Measurements from ENCODE around the gene MYL3.

MYL3 gene

GRCh38 chr3:46901061-46901460 lies 37.8 kb upstream of the MYL3 start:
- no peak for TF ChIP-seq EZH2 (optimal IDR thresholded peaks at IDR 0.05; ENCODE audit: low read depth, low read length)
- TF ChIP-seq EZH2phosphoT487 (IDR thresholded peaks at IDR 0.05; ENCODE audit: low read length), result no peak
- Histone ChIP-seq H3K36me3 (replicated peaks; ENCODE audit: insufficient read depth, low read length) (no peaks in the 10 kb centered on the region), H3K9me3 (replicated peaks; ENCODE audit: insufficient read depth, low read length) (no peaks in the 10 kb centered on the region), H3K9me2 (replicated peaks; ENCODE audit: insufficient read depth, low read length) (no peaks in the 10 kb centered on the region), H3K27me3 (replicated peaks; ENCODE audit: insufficient read depth, low read length) (peaks cover 10% of the 10 kb centered on the region), H3K4me2 (ENCODE audit: low read depth, low read length) (no peak overlapping the region), H4K20me1 (ENCODE audit: insufficient read depth, low read length) (no peaks in the 10 kb centered on the region), H3K79me2 (ENCODE audit: low read length) (no peaks in the 10 kb centered on the region), H3K4me3 (ENCODE audit: low read length) (no peak overlapping the region), H3K27ac (ENCODE audit: low read length) (no peak overlapping the region), H3K9ac (ENCODE audit: low read length) (no peak overlapping the region), H3K4me1 (ENCODE audit: low read length) (no peaks in the 10 kb centered on the region), H3F3A (ENCODE audit: insufficient read depth, low read length) (no peaks in the 10 kb centered on the region), H2AFZ (ENCODE audit: low read length) (no peak overlapping the region)
- DNase-seq, result no peak

DNA sequence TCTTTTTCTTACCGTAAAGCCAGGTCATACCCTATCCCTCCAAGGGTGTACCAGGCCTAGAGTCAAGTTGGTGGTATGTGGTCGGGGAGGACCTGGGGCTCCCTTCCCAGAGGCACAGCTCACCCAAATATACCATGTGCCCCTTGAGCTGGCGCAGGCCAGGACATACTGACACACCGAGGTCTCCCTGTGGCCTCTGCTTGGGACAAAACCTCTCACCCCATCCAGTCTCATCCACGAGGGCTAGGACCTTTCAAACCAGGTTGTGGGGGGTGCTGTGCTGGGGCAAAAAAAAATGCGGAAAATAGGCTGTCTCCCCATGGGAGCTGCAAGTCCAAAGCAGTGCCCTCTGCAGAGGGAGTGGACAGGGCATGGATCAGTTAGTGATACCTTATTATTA lies 37.1 kb upstream of the MYL3 start:
- Histone ChIP-seq H3K36me3 (replicated peaks; ENCODE audit: insufficient read depth, low read length) (no peaks in the 10 kb centered on the region), H3K4me2 (ENCODE audit: low read depth, low read length) (no peak overlapping the region), H3K27me3 (replicated peaks; ENCODE audit: insufficient read depth, low read length) (peaks cover 10% of the 10 kb centered on the region), H3K9me3 (replicated peaks; ENCODE audit: insufficient read depth, low read length) (no peaks in the 10 kb centered on the region), H2AFZ (ENCODE audit: low read length) (no peak overlapping the region), H3F3A (ENCODE audit: insufficient read depth, low read length) (no peaks in the 10 kb centered on the region), H3K4me1 (ENCODE audit: low read length) (no peaks in the 10 kb centered on the region), H4K20me1 (ENCODE audit: insufficient read depth, low read length) (no peaks in the 10 kb centered on the region), H3K9me2 (replicated peaks; ENCODE audit: insufficient read depth, low read length) (no peaks in the 10 kb centered on the region), H3K27ac (ENCODE audit: low read length) (no peak overlapping the region), H3K9ac (ENCODE audit: low read length) (no peak overlapping the region), H3K4me3 (ENCODE audit: low read length) (no peak overlapping the region), H3K79me2 (ENCODE audit: low read length) (no peaks in the 10 kb centered on the region)
- DNase-seq, result no peak
- no peak for TF ChIP-seq CTCF (IDR thresholded peaks at IDR 0.05; ENCODE audit: low read length)
- no peak for TF ChIP-seq EZH2 (optimal IDR thresholded peaks at IDR 0.05; ENCODE audit: low read depth, low read length)
- TF ChIP-seq EZH2phosphoT487 (IDR thresholded peaks at IDR 0.05; ENCODE audit: low read length), result no peak

- Histone ChIP-seq H3K9me2 (replicated peaks; ENCODE audit: insufficient read depth, low read length) (no peaks in the 10 kb centered on the region), H3F3A (ENCODE audit: insufficient read depth, low read length) (no peaks in the 10 kb centered on the region), H3K9ac (ENCODE audit: low read length) (no peak overlapping the region), H3K27ac (ENCODE audit: low read length) (no peak overlapping the region), H3K36me3 (replicated peaks; ENCODE audit: insufficient read depth, low read length) (no peaks in the 10 kb centered on the region), H3K79me2 (ENCODE audit: low read length) (no peaks in the 10 kb centered on the region), H3K27me3 (replicated peaks; ENCODE audit: insufficient read depth, low read length) (peaks cover 10% of the 10 kb centered on the region), H3K4me2 (ENCODE audit: low read depth, low read length) (no peak overlapping the region), H3K4me1 (ENCODE audit: low read length) (no peaks in the 10 kb centered on the region), H3K4me3 (ENCODE audit: low read length) (no peak overlapping the region), H3K9me3 (replicated peaks; ENCODE audit: insufficient read depth, low read length) (no peaks in the 10 kb centered on the region), H2AFZ (ENCODE audit: low read length) (no peak overlapping the region), H4K20me1 (ENCODE audit: insufficient read depth, low read length) (no peaks in the 10 kb centered on the region)
- DNase-seq, result no peak
- TF ChIP-seq EZH2 (optimal IDR thresholded peaks at IDR 0.05; ENCODE audit: low read depth, low read length) (no peak), CTCF (IDR thresholded peaks at IDR 0.05; ENCODE audit: low read length) (no peak), EZH2phosphoT487 (IDR thresholded peaks at IDR 0.05; ENCODE audit: low read length) (no peak)
Measured at GRCh38 chr3:46900007-46900292, 36.7 kb upstream of the MYL3 start.

DNA sequence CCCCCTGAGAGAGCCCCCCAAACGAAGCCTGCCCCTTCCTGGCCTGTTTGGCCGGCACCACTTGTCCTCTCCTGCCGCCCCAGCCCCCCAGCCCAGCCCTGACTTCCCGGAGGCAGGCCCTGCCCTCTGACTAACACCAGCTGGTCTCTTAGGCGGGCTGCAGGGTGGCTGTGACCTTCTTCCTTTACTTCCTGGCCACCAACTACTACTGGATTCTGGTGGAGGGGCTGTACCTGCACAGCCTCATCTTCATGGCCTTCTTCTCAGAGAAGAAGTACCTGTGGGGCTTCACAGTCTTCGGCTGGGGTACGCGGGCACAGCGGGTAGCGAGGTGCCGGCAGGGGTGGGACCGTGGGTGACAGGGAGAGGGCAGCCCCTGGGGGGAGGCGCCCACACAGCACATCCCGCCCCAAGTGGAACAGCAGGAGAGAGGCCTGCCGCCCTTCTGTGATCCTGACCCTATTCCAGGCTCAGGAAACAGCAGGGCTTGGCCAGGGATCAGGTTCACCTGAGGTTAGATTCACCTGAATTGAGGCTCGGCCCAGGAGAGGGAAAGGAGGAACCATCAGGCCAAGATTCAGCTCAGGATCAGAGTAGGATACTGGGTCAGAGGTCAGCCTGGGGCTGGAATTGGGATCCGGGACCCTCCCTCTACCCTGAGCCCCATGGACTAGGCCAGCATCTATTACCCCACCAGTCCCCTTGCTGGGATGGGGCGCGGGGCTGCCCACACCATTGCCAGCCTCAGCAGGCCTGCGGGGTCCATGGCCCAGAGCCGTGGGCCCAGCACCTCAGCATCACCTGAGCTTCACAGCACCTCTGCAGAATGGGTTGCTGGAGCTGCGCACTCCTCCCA lies 36.1 kb upstream of the MYL3 start:
- Histone ChIP-seq H3K27me3 (replicated peaks; ENCODE audit: insufficient read depth, low read length) (peaks cover 10% of the 10 kb centered on the region), H3K4me2 (ENCODE audit: low read depth, low read length) (no peak overlapping the region), H3K27ac (ENCODE audit: low read length) (no peak overlapping the region), H3K36me3 (replicated peaks; ENCODE audit: insufficient read depth, low read length) (no peaks in the 10 kb centered on the region), H3F3A (ENCODE audit: insufficient read depth, low read length) (no peaks in the 10 kb centered on the region), H3K9me2 (replicated peaks; ENCODE audit: insufficient read depth, low read length) (no peaks in the 10 kb centered on the region), H3K4me1 (ENCODE audit: low read length) (no peaks in the 10 kb centered on the region), H3K9ac (ENCODE audit: low read length) (no peak overlapping the region), H2AFZ (ENCODE audit: low read length) (no peak overlapping the region), H3K4me3 (ENCODE audit: low read length) (no peak overlapping the region), H3K9me3 (replicated peaks; ENCODE audit: insufficient read depth, low read length) (no peaks in the 10 kb centered on the region), H4K20me1 (ENCODE audit: insufficient read depth, low read length) (no peaks in the 10 kb centered on the region), H3K79me2 (ENCODE audit: low read length) (no peaks in the 10 kb centered on the region)
- TF ChIP-seq EZH2phosphoT487 (IDR thresholded peaks at IDR 0.05; ENCODE audit: low read length), result no peak
- TF ChIP-seq CTCF (IDR thresholded peaks at IDR 0.05; ENCODE audit: low read length), result no peak
- no peak for TF ChIP-seq EZH2 (optimal IDR thresholded peaks at IDR 0.05; ENCODE audit: low read depth, low read length)
- DNase-seq, result no peak
